DOHH2 (cell line): ENCODE data around the gene ADIPOR2.

ENCODE experiments used
- H3F3A ChIP-seq: fragments of 200-600 bp; sonication (generic), shearing (Covaris generic); 2 replicates; pipeline ENCODE4 v1.6.0; 2016; ENCODE audit warnings: antibody characterized with exemption, mild to moderate bottlenecking; ENCODE audit not compliant: control insufficient read depth, insufficient read depth
- H3K27ac ChIP-seq: fragments of 200-600 bp; sonication (generic); 2 replicates; pipeline ENCODE4 v1.5.1; 2014; ENCODE audit warnings: low read depth, mild to moderate bottlenecking, low read length, moderate library complexity
- H3K27me3 ChIP-seq: fragments of 200-600 bp; sonication (generic); 2 replicates; pipeline ENCODE4 v1.6.1; 2014; ENCODE audit warnings: mild to moderate bottlenecking, low read length, mixed read lengths; ENCODE audit not compliant: control insufficient read depth
- H3K36me3 ChIP-seq: fragments of 200-600 bp; sonication (generic); 2 replicates; pipeline ENCODE4 v1.6.1; 2014; ENCODE audit warnings: mild to moderate bottlenecking, low read length, moderate library complexity, mixed read lengths; ENCODE audit not compliant: control insufficient read depth
- H3K4me1 ChIP-seq: fragments of 200-600 bp; sonication (generic); 2 replicates; pipeline ENCODE4 v1.6.1; 2014; ENCODE audit warnings: mild to moderate bottlenecking, low read length, mixed read lengths; ENCODE audit not compliant: control insufficient read depth
- H3K4me2 ChIP-seq: fragments of 200-600 bp; sonication (generic); 2 replicates; pipeline ENCODE4 v1.6.0; 2014; ENCODE audit warnings: mild to moderate bottlenecking, low read length, moderate library complexity
- H3K4me3 ChIP-seq: fragments of 200-600 bp; sonication (generic); 2 replicates; pipeline ENCODE4 v1.5.1; 2014; ENCODE audit warnings: mild to moderate bottlenecking, low read length, mixed read lengths
- H3K79me2 ChIP-seq: fragments of 200-600 bp; sonication (generic); 2 replicates; pipeline ENCODE4 v1.6.1; 2014; ENCODE audit warnings: mild to moderate bottlenecking, low read length, mixed read lengths; ENCODE audit not compliant: control insufficient read depth
- H3K9me2 ChIP-seq: fragments of 200-600 bp; sonication (generic); replicated peaks from 2 replicates; pipeline ENCODE4 v1.6.1; 2014; ENCODE audit warnings: mild to moderate bottlenecking, low read length, mixed read lengths; ENCODE audit not compliant: control insufficient read depth
- H3K9me3 ChIP-seq: fragments of 200-600 bp; sonication (generic); 2 replicates; pipeline ENCODE4 v1.6.1; 2014; ENCODE audit warnings: antibody characterized with exemption, low read length, mixed read lengths; ENCODE audit not compliant: control insufficient read depth, insufficient read depth
- H4K20me1 ChIP-seq: fragments of 200-600 bp; sonication (generic); 2 replicates; pipeline ENCODE4 v1.6.0; 2014; ENCODE audit warnings: low read depth, mild to moderate bottlenecking, antibody characterized with exemption, low read length, moderate library complexity; ENCODE audit not compliant: control insufficient read depth, insufficient read depth
- EZH2phosphoT487 ChIP-seq: fragments of 200-600 bp; sonication (generic); IDR thresholded peaks from 2 replicates; pipeline ENCODE4 v1.6.1; 2017; ENCODE audit warnings: borderline replicate concordance, mild to moderate bottlenecking, antibody characterized with exemption, low read length, moderate library complexity, mixed read lengths
- TF ChIP-seq, protein P1 (sequence below): fragments of 200-600 bp; sonication (generic); IDR thresholded peaks from one replicate; pipeline ENCODE4 v1.5.1; 2014; ENCODE audit warnings: antibody characterized with exemption, mild to moderate bottlenecking, low read depth, low read length; ENCODE audit not compliant: poor library complexity, severe bottlenecking

The ADIPOR2 gene

DNA sequence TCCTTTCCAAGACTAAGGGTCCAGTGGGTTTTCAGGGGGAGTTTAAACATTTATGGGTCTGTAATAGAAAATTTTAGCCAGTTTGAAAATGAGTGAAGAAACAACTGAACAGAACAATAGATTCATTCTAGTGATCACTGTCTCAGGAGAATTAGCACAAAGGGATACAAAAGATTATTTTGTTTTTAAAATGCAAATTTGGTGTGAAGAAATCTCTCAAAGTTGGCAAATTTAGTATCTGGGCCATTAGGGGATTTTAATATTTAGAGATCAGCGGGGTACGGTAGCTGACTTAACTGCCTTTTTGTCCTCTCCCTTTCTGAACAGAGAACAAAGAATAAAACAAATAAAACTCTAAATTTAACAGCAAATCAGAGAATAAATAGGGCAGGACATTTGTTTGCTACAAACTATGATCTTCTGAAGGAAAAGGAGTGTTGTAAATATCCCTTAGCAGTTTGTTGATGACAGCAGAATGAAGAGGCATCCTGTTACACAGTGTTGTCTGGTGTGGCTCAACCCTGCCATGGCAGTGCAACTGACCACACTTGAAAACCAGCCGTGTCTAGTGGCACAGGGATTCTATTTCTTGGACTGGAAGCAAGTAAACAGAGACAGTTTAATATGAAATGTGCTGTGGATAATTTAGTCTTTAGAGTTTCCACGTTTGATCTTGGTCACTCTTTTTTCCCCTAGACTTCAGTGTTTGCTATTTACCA, 83.2 kb downstream of the ADIPOR2 start:
- no peaks in the 10 kb centered on the region for H3K27me3 ChIP-seq
- peaks cover 45% of the 10 kb centered on the region for H3K79me2 ChIP-seq
- H3K36me3 ChIP-seq: peaks cover 69% of the 10 kb centered on the region
- TF ChIP-seq, protein P1, sequence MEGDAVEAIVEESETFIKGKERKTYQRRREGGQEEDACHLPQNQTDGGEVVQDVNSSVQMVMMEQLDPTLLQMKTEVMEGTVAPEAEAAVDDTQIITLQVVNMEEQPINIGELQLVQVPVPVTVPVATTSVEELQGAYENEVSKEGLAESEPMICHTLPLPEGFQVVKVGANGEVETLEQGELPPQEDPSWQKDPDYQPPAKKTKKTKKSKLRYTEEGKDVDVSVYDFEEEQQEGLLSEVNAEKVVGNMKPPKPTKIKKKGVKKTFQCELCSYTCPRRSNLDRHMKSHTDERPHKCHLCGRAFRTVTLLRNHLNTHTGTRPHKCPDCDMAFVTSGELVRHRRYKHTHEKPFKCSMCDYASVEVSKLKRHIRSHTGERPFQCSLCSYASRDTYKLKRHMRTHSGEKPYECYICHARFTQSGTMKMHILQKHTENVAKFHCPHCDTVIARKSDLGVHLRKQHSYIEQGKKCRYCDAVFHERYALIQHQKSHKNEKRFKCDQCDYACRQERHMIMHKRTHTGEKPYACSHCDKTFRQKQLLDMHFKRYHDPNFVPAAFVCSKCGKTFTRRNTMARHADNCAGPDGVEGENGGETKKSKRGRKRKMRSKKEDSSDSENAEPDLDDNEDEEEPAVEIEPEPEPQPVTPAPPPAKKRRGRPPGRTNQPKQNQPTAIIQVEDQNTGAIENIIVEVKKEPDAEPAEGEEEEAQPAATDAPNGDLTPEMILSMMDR: no peak
- no peak for TF ChIP-seq EZH2phosphoT487
- H4K20me1 ChIP-seq: no peaks in the 10 kb centered on the region; the same call in 1 of the 2 replicates
- no peak overlapping the region for H3K4me2 ChIP-seq
- no peaks in the 10 kb centered on the region for H3K9me2 ChIP-seq
- H3K4me3 ChIP-seq: no peak overlapping the region
- H3K9me3 ChIP-seq: no peaks in the 10 kb centered on the region
- peaks cover 4% of the 10 kb centered on the region; the same call in 1 of the 2 replicates for H3F3A ChIP-seq
- H3K27ac ChIP-seq: no peak overlapping the region
- peaks cover 19% of the 10 kb centered on the region for H3K4me1 ChIP-seq

DNA sequence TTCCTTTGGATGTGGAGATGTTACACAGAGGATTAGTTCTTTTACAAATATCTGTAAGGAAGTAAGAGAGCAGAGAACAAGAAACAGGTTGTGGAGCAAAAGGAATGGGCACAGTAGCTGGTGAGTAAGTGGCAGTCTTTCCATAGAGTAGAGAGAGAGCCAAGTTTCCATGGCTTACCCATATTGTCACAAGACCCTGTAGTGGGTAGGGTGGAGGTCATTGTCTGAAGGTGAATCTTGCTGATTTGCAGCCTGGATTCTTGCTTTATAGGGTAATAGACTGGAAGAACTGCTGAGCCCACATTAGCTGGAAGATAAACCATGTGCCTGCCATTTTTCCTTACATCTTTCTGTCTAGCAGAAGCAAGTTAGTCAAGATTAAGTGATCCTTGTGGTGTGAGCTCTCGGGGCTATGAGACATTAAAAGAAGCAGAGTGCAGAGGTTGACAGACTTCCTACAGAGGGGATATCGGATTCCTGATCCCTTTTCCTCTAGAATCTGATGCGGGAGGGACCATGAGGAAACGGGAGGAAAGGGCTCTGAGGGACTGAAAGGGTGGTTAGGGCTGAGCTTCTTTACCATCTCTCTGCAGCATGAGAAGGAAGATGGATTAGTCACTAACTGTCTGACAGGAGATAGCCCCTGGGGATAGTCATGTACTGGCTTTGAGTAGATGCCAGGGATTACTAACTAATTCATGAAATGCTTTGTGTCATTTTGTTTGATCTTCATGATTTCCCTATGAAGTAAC, 85.5 kb downstream of the ADIPOR2 start:
- Histone ChIP-seq H3K9me2 (no peaks in the 10 kb centered on the region), H3K36me3 (peaks cover 77% of the 10 kb centered on the region), H3K4me1 (peaks cover 19% of the 10 kb centered on the region), H3K79me2 (peaks cover 35% of the 10 kb centered on the region), H3K9me3 (no peaks in the 10 kb centered on the region), H3K4me3 (no peak overlapping the region), H3F3A (peaks cover 4% of the 10 kb centered on the region; the same call in 1 of the 2 replicates), H3K27me3 (no peaks in the 10 kb centered on the region), H4K20me1 (no peaks in the 10 kb centered on the region; the same call in 1 of the 2 replicates), H3K27ac (no peak overlapping the region), H3K4me2 (no peak overlapping the region)
- no peak for TF ChIP-seq EZH2phosphoT487
- TF ChIP-seq, protein P1: no peak

DNA sequence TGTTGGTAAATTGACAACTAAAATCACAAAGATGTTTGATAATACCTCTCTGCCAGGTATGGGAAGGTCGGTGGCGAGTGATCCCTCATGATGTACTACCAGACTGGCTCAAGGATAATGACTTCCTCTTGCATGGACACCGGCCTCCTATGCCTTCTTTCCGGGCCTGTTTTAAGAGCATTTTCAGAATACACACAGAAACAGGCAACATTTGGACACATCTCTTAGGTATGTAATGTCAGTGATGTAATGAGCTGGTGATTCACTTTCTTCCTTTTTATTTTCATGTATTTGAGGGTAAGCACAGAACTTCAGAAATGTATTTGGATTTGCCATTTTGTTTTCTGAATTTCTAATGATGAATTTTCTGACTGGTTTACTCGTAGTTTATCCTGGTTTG, 86.9 kb downstream of the ADIPOR2 start:
- H3K4me1 ChIP-seq: peaks cover 17% of the 10 kb centered on the region
- no peak overlapping the region for H3K4me3 ChIP-seq
- H3K4me2 ChIP-seq: no peak overlapping the region
- no peaks in the 10 kb centered on the region for H3K9me2 ChIP-seq
- H3K27ac ChIP-seq: no peak overlapping the region
- TF ChIP-seq, protein P1: no peak
- TF ChIP-seq EZH2phosphoT487: no peak
- peaks cover 27% of the 10 kb centered on the region for H3K79me2 ChIP-seq
- no peaks in the 10 kb centered on the region for H3K27me3 ChIP-seq
- no peaks in the 10 kb centered on the region for H3K9me3 ChIP-seq
- H3F3A ChIP-seq: peaks cover 6% of the 10 kb centered on the region; the same call in 1 of the 2 replicates
- H3K36me3 ChIP-seq: peaks cover 79% of the 10 kb centered on the region
- no peaks in the 10 kb centered on the region; the same call in 1 of the 2 replicates for H4K20me1 ChIP-seq
